RWPE2 (cell line): ENCODE results near the gene PIK3IP1.

Experiments used
- ATAC-seq: fragments of 200-7000 bp; cut with Tn5 transposase; 3 replicates; pipeline ENCODE4 v1.9.1; 2021; ENCODE audit warnings: low read depth
- DNase-seq: peaks from one replicate; pipeline ENCODE4 v3.0.0-alpha.2; 2020; ENCODE audit warnings: low spot score
- H3K27ac ChIP-seq: fragments of 450-650 bp; 2 replicates; pipeline ENCODE4 v1.5.1; 2017; ENCODE audit warnings: mild to moderate bottlenecking; ENCODE audit not compliant: poor library complexity, severe bottlenecking
- H3K27me3 ChIP-seq: fragments of 250-450 bp; sonication (Bioruptor Pico); 2 replicates; pipeline ENCODE4 v1.5.1; 2021; ENCODE audit warnings: mild to moderate bottlenecking, moderate library complexity; ENCODE audit not compliant: insufficient read depth, poor library complexity, severe bottlenecking
- H3K36me3 ChIP-seq: fragments of 250-450 bp; sonication (Bioruptor Pico); 2 replicates; pipeline ENCODE4 v1.5.1; 2020; ENCODE audit warnings: low read depth, mild to moderate bottlenecking, moderate library complexity
- H3K4me1 ChIP-seq: fragments of 250-450 bp; sonication (Bioruptor Pico); 2 replicates; pipeline ENCODE4 v1.5.1; 2021; ENCODE audit warnings: mild to moderate bottlenecking, moderate library complexity; ENCODE audit not compliant: insufficient read depth, poor library complexity, severe bottlenecking
- H3K4me3 ChIP-seq: fragments of 250-450 bp; sonication (Bioruptor Pico); 2 replicates; pipeline ENCODE4 v1.5.1; 2021; ENCODE audit warnings: mild to moderate bottlenecking, moderate library complexity; ENCODE audit not compliant: severe bottlenecking
- H3K9me3 ChIP-seq: fragments of 250-450 bp; sonication (Bioruptor Pico); 2 replicates; pipeline ENCODE4 v1.5.1; 2021; ENCODE audit warnings: mild to moderate bottlenecking, moderate library complexity; ENCODE audit not compliant: severe bottlenecking
- CTCF ChIP-seq: fragments of 450-650 bp; IDR thresholded peaks from one replicate; pipeline ENCODE4 v1.5.1; 2017; ENCODE audit warnings: mild to moderate bottlenecking, moderate library complexity; ENCODE audit not compliant: poor library complexity, severe bottlenecking

PIK3IP1 gene

GRCh38 chr22:31276426-31277167 lies 15.7 kb downstream of the PIK3IP1 start:
- DNase-seq: no peak
- H3K9me3 ChIP-seq: no peaks in the 10 kb centered on the region
- ATAC-seq: no peak
- peaks cover 74% of the 10 kb centered on the region for H3K36me3 ChIP-seq
- H3K4me3 ChIP-seq: no peak overlapping the region
- H3K27ac ChIP-seq: no peak overlapping the region
- no peak for TF ChIP-seq CTCF
- H3K4me1 ChIP-seq: no peaks in the 10 kb centered on the region
- no peaks in the 10 kb centered on the region for H3K27me3 ChIP-seq

- ATAC-seq (no peak), DNase-seq (no peak)
- no peak for TF ChIP-seq CTCF
- Histone ChIP-seq H3K9me3 (no peaks in the 10 kb centered on the region), H3K4me3 (no peak overlapping the region), H3K27ac (no peak overlapping the region), H3K4me1 (no peaks in the 10 kb centered on the region), H3K36me3 (peaks cover 84% of the 10 kb centered on the region), H3K27me3 (no peaks in the 10 kb centered on the region)
Observed at GRCh38 chr22:31275576-31275975, 16.7 kb downstream of the PIK3IP1 start.

- no peak for DNase-seq
- H3K27ac ChIP-seq: no peak overlapping the region
- ATAC-seq: no peak
- H3K27me3 ChIP-seq: no peaks in the 10 kb centered on the region
- H3K4me3 ChIP-seq: no peak overlapping the region
- no peak for TF ChIP-seq CTCF
- no peaks in the 10 kb centered on the region for H3K9me3 ChIP-seq
- H3K36me3 ChIP-seq: peaks cover 89% of the 10 kb centered on the region
- no peaks in the 10 kb centered on the region for H3K4me1 ChIP-seq
Observed at GRCh38 chr22:31275018-31275417, 17.3 kb downstream of the PIK3IP1 start.

GRCh38 chr22:31274017-31274416 lies 18.3 kb downstream of the PIK3IP1 start:
- Histone ChIP-seq H3K27me3 (no peaks in the 10 kb centered on the region), H3K4me3 (no peak overlapping the region), H3K27ac (no peak overlapping the region), H3K9me3 (no peaks in the 10 kb centered on the region), H3K4me1 (no peaks in the 10 kb centered on the region), H3K36me3 (peaks cover 87% of the 10 kb centered on the region)
- no peak for ATAC-seq
- DNase-seq: no peak
- no peak for TF ChIP-seq CTCF
